22Rv1 (cell line): ENCODE results near the gene PAGE2B.

Experiments used
- ZFX ChIP-seq: fragments of 450-650 bp; IDR thresholded peaks from 2 replicates; pipeline ENCODE4 v1.6.1; 2017; ENCODE audit warnings: antibody characterized with exemption, borderline replicate concordance
- TF ChIP-seq, protein P1 (sequence below): fragments of 450-650 bp; IDR thresholded peaks from 2 replicates; pipeline ENCODE4 v1.5.1; 2017; ENCODE audit warnings: mild to moderate bottlenecking

DNA sequence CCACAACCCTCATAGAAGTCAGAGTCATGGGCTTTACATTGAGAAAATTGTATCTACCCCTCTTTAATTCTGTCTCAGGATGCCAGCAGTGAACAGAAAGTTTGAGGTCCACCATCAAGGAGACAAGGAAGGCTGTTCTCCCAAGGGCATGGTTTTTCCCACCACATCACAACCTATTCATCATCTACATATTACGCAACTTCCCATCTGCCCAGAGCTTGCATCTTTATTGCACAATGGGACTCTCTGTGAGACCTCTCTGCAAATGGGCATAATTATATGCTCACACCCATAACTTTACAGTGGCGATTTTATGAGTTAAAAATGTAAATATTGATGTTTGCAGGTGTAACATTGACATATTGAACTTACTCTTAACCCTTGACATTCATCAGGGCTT, 52.9 kb downstream of the PAGE2B start:
- TF ChIP-seq, protein P1, sequence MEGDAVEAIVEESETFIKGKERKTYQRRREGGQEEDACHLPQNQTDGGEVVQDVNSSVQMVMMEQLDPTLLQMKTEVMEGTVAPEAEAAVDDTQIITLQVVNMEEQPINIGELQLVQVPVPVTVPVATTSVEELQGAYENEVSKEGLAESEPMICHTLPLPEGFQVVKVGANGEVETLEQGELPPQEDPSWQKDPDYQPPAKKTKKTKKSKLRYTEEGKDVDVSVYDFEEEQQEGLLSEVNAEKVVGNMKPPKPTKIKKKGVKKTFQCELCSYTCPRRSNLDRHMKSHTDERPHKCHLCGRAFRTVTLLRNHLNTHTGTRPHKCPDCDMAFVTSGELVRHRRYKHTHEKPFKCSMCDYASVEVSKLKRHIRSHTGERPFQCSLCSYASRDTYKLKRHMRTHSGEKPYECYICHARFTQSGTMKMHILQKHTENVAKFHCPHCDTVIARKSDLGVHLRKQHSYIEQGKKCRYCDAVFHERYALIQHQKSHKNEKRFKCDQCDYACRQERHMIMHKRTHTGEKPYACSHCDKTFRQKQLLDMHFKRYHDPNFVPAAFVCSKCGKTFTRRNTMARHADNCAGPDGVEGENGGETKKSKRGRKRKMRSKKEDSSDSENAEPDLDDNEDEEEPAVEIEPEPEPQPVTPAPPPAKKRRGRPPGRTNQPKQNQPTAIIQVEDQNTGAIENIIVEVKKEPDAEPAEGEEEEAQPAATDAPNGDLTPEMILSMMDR, result no peak
- no peak for TF ChIP-seq ZFX
